Activated CD8-positive, alpha-beta T cell treated with anti-CD3 and anti-CD28 coated beads, Interleukin-2, amount 10 ng/mL, durations not matched to agents 7 days and 5 days (primary cell): Measurements from ENCODE around the gene TJP1. TPM values are rescaled to one million over a fixed set of nuclear protein-coding genes. Genes with fewer than 3 reads are reported as not detected.
"Not testable (repeated sequence)": the region's sequence is repeated elsewhere in the genome, so short reads cannot be mapped to it uniquely, and the experiment has no call there.

ENCODE experiments used
- ATAC-seq: fragments of 150-1000 bp; cut with Tn5 transposase; one replicate; pipeline ENCODE4 v1.10.0; 2021; ENCODE audit warnings: moderate library complexity
- CTCF ChIA-PET: fragments of 350-600 bp; sonication (Branson Sonifier 250); formaldehyde crosslinking; loops from one replicate; lab custom pipeline; 2021; ENCODE audit warnings: antibody characterized with exemption; lab: Charles Lee
- POLR2A ChIA-PET: fragments of 350-600 bp; sonication (Branson Sonifier 250); formaldehyde crosslinking; loops from one replicate; lab custom pipeline; 2021; ENCODE audit warnings: antibody characterized with exemption; lab: Charles Lee
- DNase-seq: peaks from one replicate; pipeline ENCODE4 v3.0.0-alpha.2; 2020
- H3K27ac Mint-ChIP-seq: one replicate; pipeline ENCODE4 v1.8.0; 2021; ENCODE audit warnings: mild to moderate bottlenecking, mixed read lengths
- H3K27me3 Mint-ChIP-seq: one replicate; pipeline ENCODE4 v1.8.0; 2021; ENCODE audit warnings: low read depth, mixed read lengths
- H3K36me3 Mint-ChIP-seq: one replicate; pipeline ENCODE4 v1.8.0; 2021; ENCODE audit warnings: low read depth, mixed read lengths
- H3K4me1 Mint-ChIP-seq: one replicate; pipeline ENCODE4 v1.8.0; 2021; ENCODE audit warnings: low read depth, mixed read lengths
- H3K4me3 Mint-ChIP-seq: one replicate; pipeline ENCODE4 v1.8.0; 2021; ENCODE audit warnings: mild to moderate bottlenecking, mixed read lengths
- H3K9me3 Mint-ChIP-seq: one replicate; pipeline ENCODE4 v1.8.0; 2022; ENCODE audit warnings: mixed read lengths; ENCODE audit not compliant: insufficient read depth
- total RNA-seq, 2 experiments: library from RNA; stranded (reverse); gene quantifications; one replicate each; pipeline ENCODE4 v1.2.3, GENCODE V29; 2021

The TJP1 gene
- total RNA-seq, 2 experiments from 2014 or later: not detected

- Mint-ChIP-seq H3K9me3 (no peaks in the 10 kb centered on the region), H3K36me3 (no peaks in the 10 kb centered on the region), H3K27me3 (peaks cover 10% of the 10 kb centered on the region), H3K27ac (no peak overlapping the region), H3K4me3 (no peak overlapping the region), H3K4me1 (peaks cover 17% of the 10 kb centered on the region)
- DNase-seq (no peak), ATAC-seq (no peak)
- POLR2A ChIA-PET: no interaction called here
- CTCF ChIA-PET: interaction anchor here (0.7 kb wide), 1 partner anchor 8 kb away, joined by 3 read pairs; no protein-coding TSS in a partner anchor
Observed at GRCh38 chr15:29736744-29737020, 85.6 kb downstream of the TJP1 start.

GRCh38 chr15:29736012-29736743, 86.1 kb downstream of the TJP1 start:
- CTCF ChIA-PET: interaction anchor here (0.7 kb wide), 1 partner anchor 9 kb away, joined by 3 read pairs; no protein-coding TSS in a partner anchor
- Mint-ChIP-seq H3K27me3 (peaks cover 10% of the 10 kb centered on the region), H3K4me3 (no peak overlapping the region), H3K27ac (no peak overlapping the region), H3K4me1 (peaks cover 17% of the 10 kb centered on the region), H3K9me3 (no peaks in the 10 kb centered on the region), H3K36me3 (no peaks in the 10 kb centered on the region)
- peak; percentile 23 for DNase-seq
- ATAC-seq: no peak
- POLR2A ChIA-PET: no interaction called here

GRCh38 chr15:29734917-29735572, 87.2 kb downstream of the TJP1 start:
- no peak overlapping the region for H3K4me3 Mint-ChIP-seq
- CTCF ChIA-PET: no interaction called here
- H3K27me3 Mint-ChIP-seq: peaks cover 10% of the 10 kb centered on the region
- H3K4me1 Mint-ChIP-seq: peaks cover 17% of the 10 kb centered on the region
- DNase-seq (no peak), ATAC-seq (no peak)
- no peaks in the 10 kb centered on the region for H3K36me3 Mint-ChIP-seq
- POLR2A ChIA-PET: no interaction called here
- no peak overlapping the region for H3K27ac Mint-ChIP-seq
- no peaks in the 10 kb centered on the region for H3K9me3 Mint-ChIP-seq

- peaks cover 14% of the 10 kb centered on the region for H3K4me1 Mint-ChIP-seq
- ChIA-PET POLR2A (no interaction called here), CTCF (no interaction called here)
- no peak overlapping the region for H3K27ac Mint-ChIP-seq
- no peaks in the 10 kb centered on the region for H3K36me3 Mint-ChIP-seq
- DNase-seq: no peak
- ATAC-seq: no peak
- no peaks in the 10 kb centered on the region for H3K9me3 Mint-ChIP-seq
- no peak overlapping the region for H3K4me3 Mint-ChIP-seq
- peaks cover 5% of the 10 kb centered on the region for H3K27me3 Mint-ChIP-seq
Observed at GRCh38 chr15:29731865-29732264, 90.4 kb downstream of the TJP1 start.

- H3K9me3 Mint-ChIP-seq, H3K4me1 Mint-ChIP-seq, H3K4me3 Mint-ChIP-seq: not testable (repeated sequence)
Observed at GRCh38 chr15:29730471-29730870, 91.8 kb downstream of the TJP1 start.

GRCh38 chr15:29728418-29728817, 93.8 kb downstream of the TJP1 start:
- Mint-ChIP-seq H3K27me3 (peaks cover 3% of the 10 kb centered on the region), H3K36me3 (no peaks in the 10 kb centered on the region), H3K9me3 (peaks cover 2% of the 10 kb centered on the region), H3K4me3 (no peak overlapping the region), H3K4me1 (no peaks in the 10 kb centered on the region), H3K27ac (no peak overlapping the region)
- ChIA-PET POLR2A (no interaction called here), CTCF (no interaction called here)
- ATAC-seq (no peak), DNase-seq (no peak)

More at GRCh38 chr15:29730471-29730870, 91.8 kb downstream of the TJP1 start:
- H3K27me3 Mint-ChIP-seq, H3K27ac Mint-ChIP-seq, POLR2A ChIA-PET, DNase-seq, ATAC-seq, H3K36me3 Mint-ChIP-seq, CTCF ChIA-PET: not testable (repeated sequence)

GRCh38 chr15:29727871-29728270, 94.4 kb downstream of the TJP1 start:
- Mint-ChIP-seq H3K4me1 (no peaks in the 10 kb centered on the region), H3K27me3 (peaks cover 3% of the 10 kb centered on the region), H3K36me3 (no peaks in the 10 kb centered on the region), H3K27ac (no peak overlapping the region), H3K4me3 (no peak overlapping the region), H3K9me3 (peaks cover 7% of the 10 kb centered on the region)
- DNase-seq: no peak
- ChIA-PET CTCF (no interaction called here), POLR2A (no interaction called here)
- no peak for ATAC-seq

- Mint-ChIP-seq H3K36me3 (no peaks in the 10 kb centered on the region), H3K4me1 (no peaks in the 10 kb centered on the region), H3K4me3 (no peak overlapping the region), H3K9me3 (peaks cover 16% of the 10 kb centered on the region), H3K27me3 (peaks cover 3% of the 10 kb centered on the region), H3K27ac (no peak overlapping the region)
- DNase-seq (no peak), ATAC-seq (no peak)
- ChIA-PET CTCF (no interaction called here), POLR2A (no interaction called here)
Observed at GRCh38 chr15:29726553-29726952, 95.7 kb downstream of the TJP1 start.

GRCh38 chr15:29724026-29724425, 98.2 kb downstream of the TJP1 start:
- Mint-ChIP-seq H3K27me3 (peaks cover 3% of the 10 kb centered on the region), H3K27ac (no peak overlapping the region)
- CTCF ChIA-PET: interaction anchor here (1.7 kb wide), 1 partner anchor 11 kb away, joined by 3 read pairs; no protein-coding TSS in a partner anchor

GRCh38 chr15:29713784-29714183, 108.5 kb downstream of the TJP1 start:
- ChIA-PET POLR2A (interaction anchor here (0.6 to 0.7 kb wide), 2 partner anchors 202 to 1787 kb away, joined by 3 to 5 read pairs; no protein-coding TSS in a partner anchor), CTCF (interaction anchor here (1.6 kb wide), 1 partner anchor 10 kb away, joined by 3 read pairs; no protein-coding TSS in a partner anchor)
- Mint-ChIP-seq H3K27ac (no peak overlapping the region), H3K27me3 (peaks cover 2% of the 10 kb centered on the region), H3K9me3 (no peaks in the 10 kb centered on the region), H3K4me1 (no peaks in the 10 kb centered on the region), H3K4me3 (no peak overlapping the region), H3K36me3 (no peaks in the 10 kb centered on the region)
- no peak for DNase-seq
- ATAC-seq: no peak

More at GRCh38 chr15:29724026-29724425, 98.2 kb downstream of the TJP1 start:
- POLR2A ChIA-PET: no interaction called here
- H3K36me3 Mint-ChIP-seq: no peaks in the 10 kb centered on the region
- no peak overlapping the region for H3K4me3 Mint-ChIP-seq
- ATAC-seq: no peak
- peaks cover 28% of the 10 kb centered on the region for H3K9me3 Mint-ChIP-seq
- DNase-seq: no peak
- H3K4me1 Mint-ChIP-seq: no peaks in the 10 kb centered on the region

GRCh38 chr15:29712149-29712885, 110.0 kb downstream of the TJP1 start:
- DNase-seq (no peak), ATAC-seq (no peak)
- no peaks in the 10 kb centered on the region for H3K4me1 Mint-ChIP-seq
- no peak overlapping the region for H3K27ac Mint-ChIP-seq
- POLR2A ChIA-PET: no interaction called here
- peaks cover 2% of the 10 kb centered on the region for H3K27me3 Mint-ChIP-seq
- H3K4me3 Mint-ChIP-seq: no peak overlapping the region
- no peaks in the 10 kb centered on the region for H3K36me3 Mint-ChIP-seq
- CTCF ChIA-PET: interaction anchor here (1.6 kb wide), 1 partner anchor 12 kb away, joined by 3 read pairs; no protein-coding TSS in a partner anchor
- no peaks in the 10 kb centered on the region for H3K9me3 Mint-ChIP-seq

GRCh38 chr15:29711531-29711930, 110.7 kb downstream of the TJP1 start:
- H3K27me3 Mint-ChIP-seq: peaks cover 2% of the 10 kb centered on the region
- ChIA-PET POLR2A (no interaction called here), CTCF (no interaction called here)
- H3K9me3 Mint-ChIP-seq: no peaks in the 10 kb centered on the region
- H3K36me3 Mint-ChIP-seq: no peaks in the 10 kb centered on the region
- no peak overlapping the region for H3K4me3 Mint-ChIP-seq
- ATAC-seq (no peak), DNase-seq (no peak)
- H3K27ac Mint-ChIP-seq: no peak overlapping the region
- no peaks in the 10 kb centered on the region for H3K4me1 Mint-ChIP-seq
